CD4-positive, alpha-beta T cell treated with Interferon alpha-2 for 1 hour (primary cell): ENCODE results near the gene RFX4.

Source experiments
- DNase-seq, 2 donors: peaks; one replicate each; pipeline ENCODE4 v3.0.0-alpha.2; 2020 to 2022

RFX4 gene

GRCh38 chr12:106582641-106583230 lies at the start of gene RFX4:
Gene RFX4, plus strand, starts transcription at chr12:106583004. Its CDS starts 317 bp downstream, at chr12:106583321.
- DNase-seq: no peak

- DNase-seq: no peak
Observed at GRCh38 chr12:106541201-106541600, 41.6 kb upstream of the RFX4 start.

- no peak for DNase-seq
Observed at GRCh38 chr12:106551410-106551809, 31.4 kb upstream of the RFX4 start.

GRCh38 chr12:106552228-106552627 lies 30.6 kb upstream of the RFX4 start:
- no peak for DNase-seq

- no peak for DNase-seq
Observed at GRCh38 chr12:106564678-106565329, 18.0 kb upstream of the RFX4 start.

GRCh38 chr12:106566771-106567170 lies 16.0 kb upstream of the RFX4 start:
- DNase-seq: no peak

GRCh38 chr12:106573239-106573638 lies 9.6 kb upstream of the RFX4 start:
- DNase-seq: no peak

- DNase-seq: no peak
Observed at GRCh38 chr12:106576848-106577247, 6.0 kb upstream of the RFX4 start.

- no peak for DNase-seq
Observed at GRCh38 chr12:106580671-106581508, 1.9 kb upstream of the RFX4 start.

- DNase-seq: no peak
Observed at GRCh38 chr12:106581543-106582248, 1.1 kb upstream of the RFX4 start.

- DNase-seq: no peak
Observed at GRCh38 chr12:106582249-106582591, 584 bp upstream of the RFX4 start.

GRCh38 chr12:106583242-106584103 lies 669 bp downstream of the RFX4 start:
- DNase-seq: no peak

GRCh38 chr12:106584104-106585064 lies 1.6 kb downstream of the RFX4 start:
- no peak for DNase-seq

- no peak for DNase-seq
Observed at GRCh38 chr12:106585105-106585520, 2.3 kb downstream of the RFX4 start.

- DNase-seq: no peak
Observed at GRCh38 chr12:106585521-106586277, 2.9 kb downstream of the RFX4 start.

GRCh38 chr12:106586278-106586802 lies 3.5 kb downstream of the RFX4 start:
- DNase-seq: no peak

GRCh38 chr12:106586803-106587684 lies 4.2 kb downstream of the RFX4 start:
- DNase-seq: no peak

- DNase-seq: no peak
Observed at GRCh38 chr12:106588771-106589170, 6.0 kb downstream of the RFX4 start.

- DNase-seq: no peak
Observed at GRCh38 chr12:106590601-106591000, 7.8 kb downstream of the RFX4 start.
